ENCODE results near the gene MPHOSPH8.

Gene MPHOSPH8

GRCh38 chr13:19646063-19646462 lies 12.6 kb downstream of the MPHOSPH8 start:
- no peak for DNase-seq (ENCODE audit: low read depth)
- TF ChIP-seq CTCF (IDR thresholded peaks at IDR 0.05; ENCODE audit: insufficient read depth, low read depth, low read length, missing control alignments), result no peak
- H3K4me3 ChIP-seq (ENCODE audit: low read depth, low read length), result no peak overlapping the region

- no peak for DNase-seq (ENCODE audit: low read depth)
- no peak for TF ChIP-seq CTCF (IDR thresholded peaks at IDR 0.05; ENCODE audit: insufficient read depth, low read depth, low read length, missing control alignments)
- H3K4me3 ChIP-seq (ENCODE audit: low read depth, low read length), result no peak overlapping the region
Observed at GRCh38 chr13:19650742-19651141, 17.3 kb downstream of the MPHOSPH8 start.

GRCh38 chr13:19657872-19658591 lies 24.6 kb downstream of the MPHOSPH8 start:
- no peak for TF ChIP-seq CTCF (IDR thresholded peaks at IDR 0.05; ENCODE audit: insufficient read depth, low read depth, low read length, missing control alignments)
- H3K4me3 ChIP-seq (ENCODE audit: low read depth, low read length), result no peak overlapping the region
- DNase-seq (ENCODE audit: low read depth), result no peak

- no peak overlapping the region for H3K4me3 ChIP-seq (ENCODE audit: low read depth, low read length)
- no peak for TF ChIP-seq CTCF (IDR thresholded peaks at IDR 0.05; ENCODE audit: insufficient read depth, low read depth, low read length, missing control alignments)
- DNase-seq (ENCODE audit: low read depth), result no peak
Observed at GRCh38 chr13:19658831-19659230, 25.4 kb downstream of the MPHOSPH8 start.

- H3K4me3 ChIP-seq (ENCODE audit: low read depth, low read length), result no peak overlapping the region
- no peak for DNase-seq (ENCODE audit: low read depth)
- no peak for TF ChIP-seq CTCF (IDR thresholded peaks at IDR 0.05; ENCODE audit: insufficient read depth, low read depth, low read length, missing control alignments)
Observed at GRCh38 chr13:19661126-19661525, 27.7 kb downstream of the MPHOSPH8 start.

GRCh38 chr13:19661561-19661960 lies 28.1 kb downstream of the MPHOSPH8 start:
- no peak for DNase-seq (ENCODE audit: low read depth)
- H3K4me3 ChIP-seq (ENCODE audit: low read depth, low read length), result no peak overlapping the region
- TF ChIP-seq CTCF (IDR thresholded peaks at IDR 0.05; ENCODE audit: insufficient read depth, low read depth, low read length, missing control alignments), result no peak

- no peak for TF ChIP-seq CTCF (IDR thresholded peaks at IDR 0.05; ENCODE audit: insufficient read depth, low read depth, low read length, missing control alignments)
- no peak overlapping the region for H3K4me3 ChIP-seq (ENCODE audit: low read depth, low read length)
- no peak for DNase-seq (ENCODE audit: low read depth)
Observed at GRCh38 chr13:19663416-19663979, 30.0 kb downstream of the MPHOSPH8 start.

Measured in GM12865 (cell line).